ENCODE data around the gene R3HDM4.

R3HDM4 gene

DNA sequence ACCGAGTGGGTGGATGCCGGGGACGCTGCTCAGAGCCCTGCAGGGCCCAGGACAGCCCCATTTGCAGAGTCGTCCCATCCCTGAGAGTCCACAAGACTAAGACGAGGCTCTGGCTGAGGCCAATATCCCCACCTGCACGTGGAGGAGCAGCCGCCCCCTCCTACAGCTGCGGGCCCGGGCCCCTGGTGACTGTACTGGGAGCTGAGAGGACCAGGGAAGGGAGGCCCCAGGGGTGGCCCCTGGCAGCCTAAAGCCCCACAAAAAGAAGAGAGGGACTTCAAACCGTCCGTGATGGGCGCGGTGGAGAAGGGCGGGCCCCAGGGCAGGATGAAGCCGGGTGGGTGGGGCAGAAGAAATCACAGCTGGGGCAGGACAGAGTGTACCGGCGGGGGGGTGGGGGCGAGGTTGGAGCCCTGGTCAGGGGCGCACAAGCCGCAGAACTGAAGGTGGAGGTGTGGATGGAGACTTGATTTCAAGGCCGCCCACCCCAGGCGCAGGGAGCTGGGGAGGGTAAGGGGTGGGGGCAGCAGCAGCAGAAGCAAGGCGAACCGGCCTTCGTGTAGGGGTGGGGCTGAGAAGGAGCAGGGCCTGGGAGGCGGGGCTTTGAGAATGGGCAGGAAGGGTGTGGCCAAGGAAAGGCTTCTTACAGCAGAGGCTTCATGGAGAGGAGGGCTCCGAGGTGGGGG lies 40.6 kb downstream of the R3HDM4 start:
- DNase-seq = peak; percentile 70

DNA sequence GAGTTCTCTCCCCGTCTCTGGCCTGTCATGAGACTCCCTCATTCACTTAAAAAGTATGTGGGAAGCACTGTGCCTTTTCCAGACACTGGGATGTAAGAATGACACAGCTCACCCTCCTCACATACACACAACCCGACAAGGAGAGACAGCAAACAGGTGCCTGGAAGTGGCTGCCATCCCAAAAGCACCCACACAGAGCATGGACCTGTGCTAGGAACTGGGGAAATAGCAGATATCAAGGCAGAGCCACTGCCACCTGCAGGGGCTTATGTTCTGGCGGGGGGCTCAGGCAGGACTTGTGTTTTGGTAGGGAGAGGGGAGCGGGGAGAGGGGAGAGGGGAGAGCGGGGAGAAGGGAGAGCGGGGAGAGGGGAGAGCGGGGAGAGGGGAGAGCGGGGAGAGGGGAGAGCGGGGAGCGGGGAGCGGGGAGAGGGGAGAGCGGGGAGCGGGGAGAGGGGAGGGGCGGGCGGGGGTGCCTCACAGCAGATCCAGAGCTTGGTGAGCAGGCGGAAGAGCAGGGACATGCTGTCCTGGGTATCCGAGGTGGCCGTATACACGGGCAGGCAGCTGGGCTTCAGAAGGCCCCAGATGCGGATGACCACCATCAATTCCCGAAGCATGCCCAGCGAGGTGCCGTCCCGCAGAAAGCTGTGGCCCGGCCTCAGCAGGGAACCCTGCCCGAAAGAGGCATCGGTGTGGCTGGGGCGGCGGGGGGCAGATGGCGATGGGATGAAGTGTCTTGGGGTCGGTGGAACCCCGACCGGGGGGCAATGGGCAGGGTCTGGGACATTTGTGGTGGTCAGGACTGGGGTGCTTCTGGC lies 41.4 kb downstream of the R3HDM4 start:
- DNase-seq = no peak

DNA sequence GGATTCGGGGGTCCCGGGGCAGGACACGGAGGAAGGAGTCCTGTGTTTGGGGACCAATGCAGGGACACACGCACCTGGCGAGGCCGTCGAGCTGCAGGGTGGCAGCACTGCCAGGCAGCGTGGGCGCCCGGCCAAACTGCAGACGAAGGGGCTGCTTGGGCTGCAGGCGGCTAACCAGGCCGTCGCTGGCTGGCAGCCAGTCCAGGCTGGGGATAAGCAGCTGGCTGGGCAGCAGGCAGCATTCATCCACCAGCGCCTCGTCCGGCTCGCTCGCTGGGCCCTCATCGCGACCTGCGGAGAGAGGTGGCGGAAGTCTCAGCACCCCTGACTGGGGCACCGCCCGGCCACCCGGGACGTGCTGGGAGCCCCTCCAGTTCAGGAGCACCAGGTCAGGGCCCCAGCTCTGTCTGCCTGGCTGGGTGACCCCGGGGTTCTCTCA lies 42.0 kb downstream of the R3HDM4 start:
- DNase-seq = no peak

- no peak for DNase-seq
Observed at GRCh38 chr19:870314-870713, 42.7 kb downstream of the R3HDM4 start.

GRCh38 chr19:869245-870177 lies 43.5 kb downstream of the R3HDM4 start:
- DNase-seq = no peak

DNA sequence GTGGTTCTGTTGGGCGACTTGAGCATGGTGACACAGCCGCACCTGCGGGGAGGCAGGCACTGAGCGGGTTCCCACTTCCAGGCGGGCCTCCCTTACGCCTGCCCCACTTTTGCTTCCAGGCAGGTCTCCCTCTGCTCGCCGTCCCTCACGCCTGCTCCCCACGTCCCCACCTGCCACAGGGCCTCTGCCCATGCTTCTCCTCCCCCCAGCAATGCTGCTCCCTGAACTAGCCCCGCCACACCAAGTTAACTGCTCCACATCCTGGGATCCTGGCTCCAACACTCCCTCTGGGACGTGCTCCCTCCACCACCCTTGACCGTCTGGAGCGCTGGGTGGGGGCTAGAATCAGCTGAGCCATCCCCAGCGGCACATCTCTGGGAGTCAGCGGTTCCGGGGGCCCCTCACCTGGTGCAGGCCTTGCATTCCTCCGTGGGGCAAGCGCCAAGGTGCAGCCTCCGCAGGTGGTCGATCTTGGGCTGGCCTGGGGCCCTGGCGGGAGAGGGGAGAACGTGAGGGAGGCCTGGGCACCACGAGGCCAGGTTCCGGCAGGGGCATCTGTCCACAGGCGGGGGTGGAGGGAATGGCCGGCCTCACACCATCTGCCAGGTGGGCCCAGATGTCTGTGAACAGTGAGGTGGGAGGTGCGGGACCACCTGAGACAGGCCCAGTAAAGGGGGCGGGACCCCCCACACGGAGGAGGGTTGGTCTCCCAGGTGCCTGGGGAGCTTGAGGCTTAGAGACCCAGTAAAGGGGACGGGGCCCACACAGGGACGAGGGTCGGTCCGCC lies 44.4 kb downstream of the R3HDM4 start:
- no peak for DNase-seq

DNA sequence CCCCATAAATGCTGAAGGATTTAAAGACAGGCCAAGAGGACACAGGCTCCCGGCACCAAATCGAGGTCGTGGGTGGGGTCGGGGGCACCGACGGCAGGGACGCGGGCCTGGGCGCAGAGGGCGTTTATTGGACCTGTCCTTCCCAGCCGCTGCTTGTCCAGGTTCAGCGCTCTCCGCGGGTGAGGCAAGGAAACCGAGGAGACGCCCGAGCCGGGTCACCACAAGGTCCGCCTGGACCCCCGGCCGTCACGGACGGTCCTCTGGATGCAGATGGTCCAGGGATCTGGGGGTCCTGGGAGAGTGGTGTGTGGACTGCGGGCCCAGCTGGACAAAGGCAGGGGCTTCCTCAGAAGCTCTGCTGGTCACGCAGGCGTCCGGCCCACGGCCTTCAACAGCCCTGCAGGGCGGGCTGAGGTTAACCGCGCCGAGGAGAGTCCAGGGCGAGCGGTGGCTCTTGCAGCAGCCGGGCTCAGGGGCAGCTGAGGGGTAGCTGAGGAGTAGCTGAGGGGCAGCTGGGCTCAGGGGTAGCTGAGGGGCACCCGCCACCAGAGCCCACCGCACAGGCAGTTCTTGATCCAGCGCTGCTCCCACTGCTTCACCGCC lies 45.1 kb downstream of the R3HDM4 start:
- DNase-seq = no peak

- DNase-seq = no peak
Observed at GRCh38 chr19:867301-867793, 45.7 kb downstream of the R3HDM4 start.

DNA sequence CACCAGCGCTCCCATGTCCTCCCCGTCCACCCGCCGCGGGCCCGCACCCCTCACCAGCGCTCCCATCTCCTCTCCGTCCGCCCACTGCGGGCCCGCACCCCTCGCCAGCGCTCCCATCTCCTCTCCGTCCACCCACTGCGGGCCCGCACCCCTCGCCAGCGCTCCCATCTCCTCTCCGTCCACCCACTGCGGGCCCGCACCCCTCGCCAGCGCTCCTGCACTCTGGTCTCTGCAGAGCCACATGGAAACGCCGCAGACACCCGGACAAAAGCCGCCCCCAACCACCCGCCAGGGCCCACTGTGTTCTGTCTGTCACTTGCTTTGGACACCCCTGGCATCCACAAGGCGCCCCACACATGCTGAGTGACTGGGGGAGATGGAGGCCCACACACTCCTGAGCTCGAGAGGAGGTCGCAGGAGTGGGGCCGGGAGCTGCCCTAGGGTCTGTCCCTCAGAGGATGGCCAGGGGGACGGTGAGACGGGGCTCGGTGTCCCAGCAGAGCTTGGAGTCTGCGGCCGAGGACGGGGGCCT lies 46.2 kb downstream of the R3HDM4 start:
- DNase-seq = no peak

- no peak for DNase-seq
Observed at GRCh38 chr19:863315-863620, 49.8 kb downstream of the R3HDM4 start.

GRCh38 chr19:862581-863314 lies 50.3 kb downstream of the R3HDM4 start:
- peak; percentile 72 for DNase-seq

DNA sequence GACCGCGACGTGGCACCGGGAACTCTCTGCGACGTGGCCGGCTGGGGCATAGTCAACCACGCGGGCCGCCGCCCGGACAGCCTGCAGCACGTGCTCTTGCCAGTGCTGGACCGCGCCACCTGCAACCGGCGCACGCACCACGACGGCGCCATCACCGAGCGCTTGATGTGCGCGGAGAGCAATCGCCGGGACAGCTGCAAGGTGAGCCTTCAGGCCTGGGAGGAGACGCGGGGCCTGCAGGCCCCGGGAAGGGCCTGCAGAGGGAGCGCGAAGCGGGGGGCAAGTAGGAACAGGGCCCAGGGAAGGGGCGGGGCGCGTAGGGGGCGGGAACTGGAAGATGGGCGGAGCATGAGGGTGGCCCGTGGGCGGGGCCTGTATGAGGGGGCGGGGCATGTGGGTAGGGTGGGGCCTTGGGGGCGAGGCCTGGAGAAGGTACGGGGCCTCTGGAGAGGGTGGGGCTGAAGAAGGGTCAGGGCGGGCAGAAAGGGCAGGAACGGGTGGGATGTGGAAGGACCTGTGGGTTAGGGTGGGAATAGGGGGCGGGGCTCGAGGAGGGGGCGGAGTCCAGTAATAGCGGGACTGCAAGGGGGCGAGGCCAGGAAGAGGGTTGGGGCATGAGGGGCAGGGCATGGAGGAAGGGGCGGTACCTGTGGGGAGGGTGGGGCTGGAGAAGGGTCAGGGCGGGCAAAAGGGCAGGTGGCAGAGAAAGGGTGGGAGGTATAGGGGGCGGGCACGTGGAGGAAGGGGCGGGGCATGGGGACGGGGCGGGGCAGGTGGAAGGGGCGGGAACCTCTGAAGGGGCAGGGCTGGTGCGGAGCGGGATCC lies 51.1 kb downstream of the R3HDM4 start:
- peak; percentile 65 for DNase-seq

GRCh38 chr19:861141-861755 lies 51.8 kb downstream of the R3HDM4 start:
- no peak for DNase-seq

DNA sequence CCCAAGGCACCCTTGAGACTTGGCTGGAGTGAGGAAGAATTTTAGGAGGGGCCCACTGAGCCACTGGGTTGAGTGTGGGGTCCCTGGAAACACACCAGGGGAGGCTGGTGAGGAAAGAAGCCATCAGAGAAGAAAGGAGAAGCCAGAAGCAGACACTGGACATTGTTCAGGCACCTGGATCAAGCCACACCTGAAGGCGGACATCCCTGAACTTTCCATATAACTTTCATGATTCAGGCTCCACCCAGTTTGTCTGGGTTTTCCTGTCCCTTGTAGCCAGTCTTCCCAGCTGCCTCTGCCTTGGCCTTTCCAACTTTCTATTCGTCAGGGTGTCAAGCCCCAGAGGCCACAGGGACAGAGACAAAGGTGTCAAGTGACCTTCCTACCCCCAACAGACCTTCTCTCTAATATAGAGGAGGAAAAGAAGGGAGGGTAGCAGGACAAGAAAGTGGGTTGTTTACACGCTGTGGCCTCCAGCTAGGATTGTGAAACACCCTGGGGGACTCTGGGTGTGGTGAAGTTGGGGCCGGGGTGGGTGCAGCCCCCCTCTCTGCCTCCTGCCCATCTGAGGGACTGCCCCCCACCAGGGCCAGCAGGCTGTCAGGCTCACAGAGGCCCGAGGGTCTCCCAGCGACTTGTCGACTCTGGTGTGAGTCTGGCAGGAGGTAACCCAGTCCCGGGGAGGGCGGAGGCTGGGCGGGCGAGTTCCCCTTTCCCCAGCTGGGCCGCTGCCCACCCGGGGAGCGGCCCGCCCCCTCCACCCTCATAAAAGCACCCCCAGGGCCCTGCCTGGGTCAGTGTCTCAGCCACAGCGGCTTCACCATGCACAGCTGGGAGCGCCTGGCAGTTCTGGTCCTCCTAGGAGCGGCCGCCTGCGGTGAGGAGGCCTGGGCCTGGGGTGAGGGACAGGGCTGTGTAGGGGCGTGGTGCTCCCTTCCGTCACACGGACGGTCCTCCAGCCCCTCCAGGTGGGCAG lies 53.9 kb downstream of the R3HDM4 start, which contains the start of gene CFD:
TSS of gene CFD (plus strand) at position 797 of the 976 bp plus-strand sequence. CDS start at position 823, 26 bp downstream.
- no peak for DNase-seq

- DNase-seq = no peak
Observed at GRCh38 chr19:858284-858683, 54.7 kb downstream of the R3HDM4 start.

- no peak for DNase-seq
Observed at GRCh38 chr19:855566-856120, 57.4 kb downstream of the R3HDM4 start.

DNA sequence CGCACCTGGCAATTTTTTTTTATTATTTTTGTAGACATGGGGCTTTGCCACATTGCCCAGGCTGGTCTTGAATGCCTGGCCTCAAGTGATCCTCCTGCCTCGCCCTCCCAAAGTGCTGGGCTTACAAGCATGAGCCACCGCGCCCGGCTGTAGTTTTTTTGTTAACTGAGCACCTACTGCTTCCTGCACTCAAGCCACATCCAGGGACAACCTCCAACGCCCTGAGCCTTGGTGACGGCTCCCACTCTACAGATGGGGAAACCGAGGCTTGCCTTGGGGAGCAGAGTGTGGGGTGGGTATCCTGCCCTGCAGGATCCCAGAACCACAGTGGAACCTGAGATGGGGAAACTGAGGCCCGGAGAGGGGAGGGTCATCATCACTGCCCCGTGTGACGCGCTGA lies 57.9 kb downstream of the R3HDM4 start:
- no peak for DNase-seq

- no peak for DNase-seq
Observed at GRCh38 chr19:854549-854948, 58.5 kb downstream of the R3HDM4 start.
